CD4-positive, alpha-beta T cell (primary cell): Measurements from ENCODE around the gene CYP2C18. TPM values are rescaled to one million over a fixed set of nuclear protein-coding genes. Genes with fewer than 3 reads are reported as not detected.
"Not testable (repeated sequence)": the region's sequence is repeated elsewhere in the genome, so short reads cannot be mapped to it uniquely, and the experiment has no call there.

Source experiments
- ATAC-seq: fragments of 200-7000 bp; cut with Tn5 transposase; one replicate; pipeline ENCODE4 v1.10.0; 2022; ENCODE audit warnings: mild to moderate bottlenecking; ENCODE audit not compliant: poor library complexity
- CTCF ChIA-PET: fragments of 350-600 bp; sonication (Branson Sonifier 250); formaldehyde crosslinking; loops from one replicate; lab custom pipeline; 2021; ENCODE audit warnings: antibody characterized with exemption, inconsistent platforms; lab: Charles Lee
- POLR2A ChIA-PET: fragments of 350-600 bp; sonication (Branson Sonifier 250); formaldehyde crosslinking; loops from one replicate; lab custom pipeline; 2021; ENCODE audit warnings: antibody characterized with exemption, inconsistent platforms; lab: Charles Lee
- DNase-seq, 14 experiments: peaks; one replicate each; pipeline ENCODE4 v3.0.0-alpha.2; 2013 to 2020; ENCODE audit warnings: mixed read lengths in 2 of 14
- H3K27ac ChIP-seq, 2 donors: one replicate each; pipeline versions ENCODE4 v1.5.1 to v1.7.0; 2013; ENCODE audit warnings: low read length in 2 of 2, low read depth in 1 of 2, mild to moderate bottlenecking in 1 of 2
- H3K27me3 ChIP-seq, 2 experiments: 1 replicate in 1 of 2; 2 replicates in 1 of 2; pipeline versions ENCODE4 v1.6.1 to v1.7.0; 2013; ENCODE audit warnings: low read length in 2 of 2, control low read depth in 1 of 2, mild to moderate bottlenecking in 1 of 2, moderate library complexity in 1 of 2; ENCODE audit not compliant: insufficient read depth in 2 of 2, control insufficient read depth in 1 of 2
- H3K36me3 ChIP-seq: one replicate; pipeline ENCODE4 v1.6.1; 2013; ENCODE audit warnings: low read length, control low read depth; ENCODE audit not compliant: insufficient read depth
- H3K4me1 ChIP-seq: one replicate; pipeline ENCODE4 v1.6.1; 2013; ENCODE audit warnings: low read length, control low read depth; ENCODE audit not compliant: insufficient read depth
- H3K4me3 ChIP-seq: one replicate; pipeline ENCODE4 v1.5.1; 2013; ENCODE audit warnings: mild to moderate bottlenecking, low read length, moderate library complexity
- H3K9me3 ChIP-seq, 2 experiments: 1 replicate in 1 of 2; 2 replicates in 1 of 2; pipeline versions ENCODE4 v1.6.1 to v1.7.0; 2013; ENCODE audit warnings: low read length in 2 of 2, mild to moderate bottlenecking in 2 of 2, control low read depth in 1 of 2, moderate library complexity in 1 of 2; ENCODE audit not compliant: control insufficient read depth in 1 of 2, insufficient read depth in 1 of 2
- H3K27ac Mint-ChIP-seq: one replicate; pipeline ENCODE4 v1.8.0; 2020; ENCODE audit warnings: mixed read lengths
- H3K27me3 Mint-ChIP-seq: one replicate; pipeline ENCODE4 v1.8.0; 2021; ENCODE audit warnings: mixed read lengths
- H3K36me3 Mint-ChIP-seq: one replicate; pipeline ENCODE4 v1.8.0; 2021; ENCODE audit warnings: low read depth, mixed read lengths
- H3K4me1 Mint-ChIP-seq: one replicate; pipeline ENCODE4 v1.8.0; 2021; ENCODE audit warnings: low read depth, mixed read lengths
- H3K4me3 Mint-ChIP-seq: one replicate; pipeline ENCODE4 v1.8.0; 2020; ENCODE audit warnings: mild to moderate bottlenecking, mixed read lengths
- H3K9me3 Mint-ChIP-seq: one replicate; pipeline ENCODE4 v1.8.0; 2020; ENCODE audit warnings: mixed read lengths
- CTCF ChIP-seq: fragments of 200-600 bp; IDR thresholded peaks from one replicate; pipeline ENCODE4 v1.8.0; 2022; ENCODE audit warnings: antibody characterized with exemption, mild to moderate bottlenecking
- intact Hi-C, 2 experiments: fragments of 100-400 bp; cut with DNase I in 1 of 2; cut with micrococcal nuclease in 1 of 2; formaldehyde crosslinking; loops; one replicate each; pipeline versions ENCODE4 v1.15.1 to v1.9.0; 2023 to 2025; cut with DNase I, micrococcal nuclease
- total RNA-seq, 174 experiments: library from RNA in 2 of 174; stranded (reverse) in 2 of 174; gene quantifications; one replicate each; pipeline ENCODE4 v1.2.3 and lab custom pipeline; 2021 to 2026

CYP2C18 gene
- total RNA-seq, 2 experiments from 2014 or later, result not detected

GRCh38 chr10:94762393-94762792, 78.9 kb downstream of the CYP2C18 start, which contains the start of gene CYP2C19:
TSS of gene CYP2C19 (plus strand) at chr10:94762681. CDS start at chr10:94762706, 25 bp downstream.
- Histone ChIP-seq H3K27ac (no peak within 1 kb of the TSS), H3K27me3 (no peaks in the 10 kb centered on the region), H3K36me3 (no peaks in the 10 kb centered on the region), H3K4me1 (no peaks in the 10 kb centered on the region), H3K9me3 (peaks cover 0 to 7% of the 10 kb centered on the region in 2 experiments), H3K4me3 (no peak within 1 kb of the TSS)
- intact Hi-C loops, result no loop called here
- TF ChIP-seq CTCF, result no peak
- no peak within 1 kb of the TSS for H3K27ac Mint-ChIP-seq
- no peaks in the 10 kb centered on the region for H3K36me3 Mint-ChIP-seq
- H3K9me3 Mint-ChIP-seq, result peaks cover 2% of the 10 kb centered on the region
- POLR2A ChIA-PET, result no interaction called here
- DNase-seq (no peak), ATAC-seq (no peak)
- no peaks in the 10 kb centered on the region for H3K27me3 Mint-ChIP-seq
- no peaks in the 10 kb centered on the region for H3K4me1 Mint-ChIP-seq
- CTCF ChIA-PET, result no interaction called here
- no peak within 1 kb of the TSS for H3K4me3 Mint-ChIP-seq

DNA sequence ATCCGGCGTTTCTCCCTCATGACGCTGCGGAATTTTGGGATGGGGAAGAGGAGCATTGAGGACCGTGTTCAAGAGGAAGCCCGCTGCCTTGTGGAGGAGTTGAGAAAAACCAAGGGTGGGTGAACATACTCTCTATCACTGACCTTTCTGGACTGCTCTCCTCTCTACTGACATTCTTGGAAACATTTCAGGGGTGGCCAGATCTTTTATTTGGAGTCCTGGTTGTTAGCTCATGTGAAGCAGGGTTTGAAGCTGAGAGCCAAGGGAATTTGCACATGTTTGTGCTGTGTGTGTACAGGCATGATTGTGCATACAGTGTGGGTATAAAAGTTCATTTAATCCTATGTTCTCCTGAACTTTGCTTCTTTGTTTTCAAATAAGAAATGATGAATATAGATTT, 91.9 kb downstream of the CYP2C18 start:
- intact Hi-C loops, POLR2A ChIA-PET, H3K27ac ChIP-seq, H3K9me3 Mint-ChIP-seq, H3K9me3 ChIP-seq, H3K36me3 ChIP-seq, ATAC-seq, H3K27me3 ChIP-seq, H3K36me3 Mint-ChIP-seq, H3K27me3 Mint-ChIP-seq, H3K4me1 ChIP-seq, DNase-seq, H3K4me3 Mint-ChIP-seq, CTCF ChIA-PET, H3K27ac Mint-ChIP-seq, H3K4me1 Mint-ChIP-seq, H3K4me3 ChIP-seq: not testable (repeated sequence)

- ATAC-seq (no peak), DNase-seq (no peak)
- H3K36me3 ChIP-seq, result no peaks in the 10 kb centered on the region
- H3K27ac ChIP-seq, result no peak overlapping the region
- CTCF ChIA-PET, result no interaction called here
- Mint-ChIP-seq H3K4me3 (no peak overlapping the region), H3K36me3 (no peaks in the 10 kb centered on the region), H3K9me3 (peaks cover 4% of the 10 kb centered on the region), H3K4me1 (no peaks in the 10 kb centered on the region), H3K27ac (no peak overlapping the region), H3K27me3 (no peaks in the 10 kb centered on the region)
- H3K4me3 ChIP-seq, result no peak overlapping the region
- H3K9me3 ChIP-seq, result no peaks in the 10 kb centered on the region
- POLR2A ChIA-PET, result no interaction called here
- intact Hi-C loops, result no loop called here
- no peaks in the 10 kb centered on the region for H3K4me1 ChIP-seq
- no peak for TF ChIP-seq CTCF
- H3K27me3 ChIP-seq, result no peaks in the 10 kb centered on the region
These were observed 94.4 kb downstream of the CYP2C18 start for GRCh38 chr10:94777886-94778458.

DNA sequence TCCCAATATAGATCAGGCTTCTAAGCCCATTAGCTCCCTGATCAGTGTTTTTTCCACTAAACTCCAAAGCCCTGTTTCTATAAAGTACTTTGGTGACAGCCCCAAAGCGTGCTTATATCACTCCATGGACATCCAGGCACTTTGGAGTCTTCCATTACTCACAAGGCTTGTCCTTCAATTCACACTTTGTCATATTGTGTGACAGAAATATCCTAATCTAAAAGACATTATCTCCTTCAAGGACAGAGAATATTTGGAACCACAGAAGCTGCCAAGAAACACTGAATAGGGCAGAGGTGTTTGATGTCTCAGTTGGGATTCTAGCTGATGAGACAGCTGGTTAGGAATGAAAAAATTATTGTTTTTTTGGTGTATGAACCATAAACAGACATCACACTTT, 97.3 kb downstream of the CYP2C18 start:
- ChIA-PET CTCF (no interaction called here), POLR2A (no interaction called here)
- H3K4me3 ChIP-seq, result no peak overlapping the region
- no peaks in the 10 kb centered on the region for H3K27me3 ChIP-seq
- Mint-ChIP-seq H3K4me3 (no peak overlapping the region), H3K9me3 (peaks cover 2% of the 10 kb centered on the region), H3K4me1 (no peaks in the 10 kb centered on the region), H3K27ac (no peak overlapping the region), H3K27me3 (no peaks in the 10 kb centered on the region), H3K36me3 (no peaks in the 10 kb centered on the region)
- TF ChIP-seq CTCF, result no peak
- no peaks in the 10 kb centered on the region for H3K4me1 ChIP-seq
- H3K27ac ChIP-seq, result no peak overlapping the region
- H3K36me3 ChIP-seq, result no peaks in the 10 kb centered on the region
- intact Hi-C loops, result no loop called here
- no peak for DNase-seq
- no peaks in the 10 kb centered on the region for H3K9me3 ChIP-seq
- no peak for ATAC-seq
